SK-N-SH (cell line): ENCODE results near the gene VAMP1. TPM values are rescaled to one million over a fixed set of nuclear protein-coding genes. Genes with fewer than 3 reads are reported as not detected.
"Not testable (repeated sequence)": the region's sequence is repeated elsewhere in the genome, so short reads cannot be mapped to it uniquely, and the experiment has no call there.

Source experiments
- CTCF ChIA-PET: fragments of 300-600, 350-600 bp; formaldehyde crosslinking; extraction: SDS; loops from one replicate; lab custom pipeline; 2021; lab: Yijun Ruan, JAX
- POLR2A ChIA-PET: fragments of 350-600 bp; sonication (Branson Sonifier 250); formaldehyde crosslinking; extraction: SDS; loops from one replicate; lab custom pipeline; 2020; ENCODE audit warnings: antibody characterized with exemption, inconsistent platforms; lab: Yijun Ruan, JAX
- DNase-seq: peaks from one replicate; pipeline ENCODE4 v3.0.0; 2012
- H2AFZ ChIP-seq: fragments of 200-600 bp; sonication (generic); 2 replicates; pipeline ENCODE4 v1.8.1; 2016; ENCODE audit warnings: antibody characterized with exemption, mild to moderate bottlenecking, low read depth
- H3F3A ChIP-seq: fragments of 200-600 bp; sonication (generic); replicated peaks from 2 replicates; pipeline ENCODE3; 2016; ENCODE audit warnings: antibody characterized with exemption, mild to moderate bottlenecking; ENCODE audit not compliant: insufficient read depth
- H3K27ac ChIP-seq, 2 experiments: fragments of 200-500 bp in 1 of 2; fragments of 200-600 bp in 1 of 2; sonication (Bioruptor generic) in 1 of 2; sonication (generic), shearing (Covaris generic) in 1 of 2; 2 replicates each; pipeline versions ENCODE4 v1.5.1 to v1.6.1; 2014 to 2016; ENCODE audit warnings: low read depth in 2 of 2, inconsistent platforms in 1 of 2, low read length in 1 of 2, mild to moderate bottlenecking in 1 of 2, mixed read lengths in 1 of 2
- H3K27me3 ChIP-seq: fragments of 200-600 bp; sonication (generic), shearing (Covaris generic); 2 replicates; pipeline ENCODE4 v1.6.1; 2016; ENCODE audit warnings: mixed run types; ENCODE audit not compliant: insufficient read depth
- H3K36me3 ChIP-seq, 2 experiments: fragments of 200-500 bp in 1 of 2; fragments of 200-600 bp in 1 of 2; sonication (Bioruptor generic) in 1 of 2; sonication (generic) in 1 of 2; replicated peaks in 1 of 2; 2 replicates each; pipeline versions ENCODE3 to v1.5.1; 2014 to 2016; ENCODE audit warnings: low read length in 1 of 2, mild to moderate bottlenecking in 1 of 2; ENCODE audit not compliant: insufficient read depth in 2 of 2, control insufficient read depth in 1 of 2
- H3K4me1 ChIP-seq, 2 experiments: fragments of 200-500 bp in 1 of 2; fragments of 200-600 bp in 1 of 2; sonication (Bioruptor generic) in 1 of 2; sonication (generic), shearing (Covaris generic) in 1 of 2; 2 replicates each; pipeline versions ENCODE4 v1.5.1 to v1.6.1; 2014 to 2016; ENCODE audit warnings: low read depth in 1 of 2, low read length in 1 of 2, mixed run types in 1 of 2; ENCODE audit not compliant: insufficient read depth in 2 of 2, control insufficient read depth in 1 of 2
- H3K4me2 ChIP-seq: fragments of 200-600 bp; sonication (generic), shearing (Covaris generic); 2 replicates; pipeline ENCODE4 v1.6.1; 2017; ENCODE audit warnings: mixed run types
- H3K4me3 ChIP-seq, 2 experiments: fragments of 200-500 bp in 1 of 2; fragments of 200-600 bp in 1 of 2; sonication (Bioruptor generic) in 1 of 2; sonication (generic), shearing (Covaris generic) in 1 of 2; 2 replicates each; pipeline versions ENCODE4 v1.5.1 to v1.8.1; 2014 to 2016; ENCODE audit warnings: low read depth in 2 of 2, inconsistent platforms in 1 of 2, low read length in 1 of 2, mild to moderate bottlenecking in 1 of 2, mixed read lengths in 1 of 2, moderate library complexity in 1 of 2
- H3K79me2 ChIP-seq: fragments of 200-600 bp; sonication (generic); 2 replicates; pipeline ENCODE4 v1.8.1; 2017; ENCODE audit warnings: mild to moderate bottlenecking; ENCODE audit not compliant: insufficient read depth
- H3K9ac ChIP-seq: fragments of 200-600 bp; sonication (generic); 2 replicates; pipeline ENCODE4 v1.6.1; 2017; ENCODE audit warnings: mixed run types
- H3K9me2 ChIP-seq: fragments of 200-600 bp; sonication (generic); 2 replicates; pipeline ENCODE4 v1.6.1; 2017; ENCODE audit warnings: mixed run types
- H3K9me3 ChIP-seq: fragments of 200-600 bp; sonication (generic); 2 replicates; pipeline ENCODE4 v1.6.1; 2017; ENCODE audit warnings: mixed run types, mild to moderate bottlenecking, moderate library complexity
- H4K20me1 ChIP-seq: fragments of 200-600 bp; sonication (generic); 2 replicates; pipeline ENCODE4 v1.6.1; 2017; ENCODE audit warnings: mild to moderate bottlenecking, mixed run types; ENCODE audit not compliant: insufficient read depth
- CHD2 ChIP-seq: fragments of 150-350 bp; IDR thresholded peaks from 2 replicates; pipeline ENCODE4 v1.6.1; 2018; ENCODE audit warnings: low read length; ENCODE audit not compliant: partially characterized antibody
- ELF1 ChIP-seq: IDR thresholded peaks from 2 replicates; pipeline ENCODE4 v1.4.0; 2012
- EZH2phosphoT487 ChIP-seq: fragments of 200-600 bp; sonication (generic); IDR thresholded peaks from 2 replicates; pipeline ENCODE4 v1.6.1; 2017; ENCODE audit warnings: low read depth, mixed run types, mild to moderate bottlenecking, antibody characterized with exemption, moderate library complexity, borderline replicate concordance
- JUND ChIP-seq: IDR thresholded peaks from 2 replicates; pipeline ENCODE4 v1.4.0; 2012
- RCOR1 ChIP-seq: fragments of 150-350 bp; IDR thresholded peaks from 2 replicates; pipeline ENCODE4 v1.6.1; 2017; ENCODE audit warnings: antibody characterized with exemption, low read length
- REST ChIP-seq: IDR thresholded peaks from 2 replicates; pipeline ENCODE4 v1.6.1; 2012; ENCODE audit warnings: mild to moderate bottlenecking, low read depth, low read length, moderate library complexity
- RFX5 ChIP-seq: IDR thresholded peaks from 2 replicates; pipeline ENCODE4 v1.6.1; 2012; ENCODE audit warnings: mild to moderate bottlenecking, improper control_type of control experiment, low read length
- TCF12 ChIP-seq: IDR thresholded peaks from 2 replicates; pipeline ENCODE4 v1.4.0; 2012
- WGBS: methylation state at CpG from one replicate; pipeline ENCODE4 v1.1.6; 2017; ENCODE audit warnings: low lambda C conversion rate; 5-methylcytosine and 5-hydroxymethylcytosine counted together
- polyA plus RNA-seq, 3 experiments: library from polyadenylated mRNA; depleted of rRNA; stranded (reverse); fragments of >200 nt; gene quantifications; 2 replicates each; pipeline ENCODE4 v1.2.3, GENCODE V29; 2012
- TF ChIP-seq, protein P1 (sequence below): fragments of 200-600 bp; sonication (generic); IDR thresholded peaks from 2 replicates; pipeline ENCODE4 v1.6.1; 2017; ENCODE audit warnings: antibody characterized with exemption, mild to moderate bottlenecking, moderate library complexity
- TF ChIP-seq, protein P2 (sequence below): fragments of 150-350 bp; IDR thresholded peaks from 2 replicates; pipeline ENCODE4 v1.6.1; 2017; ENCODE audit warnings: antibody characterized with exemption, low read length, low read depth, borderline replicate concordance

VAMP1 gene
- polyA plus RNA-seq, 1 of the 3 experiments (the other 2 are of a cell fraction) = 36.8 TPM

- TF ChIP-seq, protein P1, sequence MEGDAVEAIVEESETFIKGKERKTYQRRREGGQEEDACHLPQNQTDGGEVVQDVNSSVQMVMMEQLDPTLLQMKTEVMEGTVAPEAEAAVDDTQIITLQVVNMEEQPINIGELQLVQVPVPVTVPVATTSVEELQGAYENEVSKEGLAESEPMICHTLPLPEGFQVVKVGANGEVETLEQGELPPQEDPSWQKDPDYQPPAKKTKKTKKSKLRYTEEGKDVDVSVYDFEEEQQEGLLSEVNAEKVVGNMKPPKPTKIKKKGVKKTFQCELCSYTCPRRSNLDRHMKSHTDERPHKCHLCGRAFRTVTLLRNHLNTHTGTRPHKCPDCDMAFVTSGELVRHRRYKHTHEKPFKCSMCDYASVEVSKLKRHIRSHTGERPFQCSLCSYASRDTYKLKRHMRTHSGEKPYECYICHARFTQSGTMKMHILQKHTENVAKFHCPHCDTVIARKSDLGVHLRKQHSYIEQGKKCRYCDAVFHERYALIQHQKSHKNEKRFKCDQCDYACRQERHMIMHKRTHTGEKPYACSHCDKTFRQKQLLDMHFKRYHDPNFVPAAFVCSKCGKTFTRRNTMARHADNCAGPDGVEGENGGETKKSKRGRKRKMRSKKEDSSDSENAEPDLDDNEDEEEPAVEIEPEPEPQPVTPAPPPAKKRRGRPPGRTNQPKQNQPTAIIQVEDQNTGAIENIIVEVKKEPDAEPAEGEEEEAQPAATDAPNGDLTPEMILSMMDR = no peak
- TF ChIP-seq REST (peak; percentile 46; the same call in 1 of the 2 replicates), CHD2 (no peak), EZH2phosphoT487 (no peak)
These were observed 22.5 kb upstream of the VAMP1 start, which contains the start of gene MRPL51 (continued) for GRCh38 chr12:6492838-6493496.

GRCh38 chr12:6490673-6491072, 20.2 kb upstream of the VAMP1 start:
- not testable (repeated sequence) for H3F3A ChIP-seq, H3K27me3 ChIP-seq, H4K20me1 ChIP-seq, H3K9ac ChIP-seq, DNase-seq, H3K4me2 ChIP-seq, H3K9me3 ChIP-seq, H3K27ac ChIP-seq, H3K4me3 ChIP-seq, H2AFZ ChIP-seq, H3K9me2 ChIP-seq
- H3K4me1 ChIP-seq = peaks cover 9 to 13% of the 10 kb centered on the region in 2 experiments; a peak in 3 of 4 replicates
- 90% methylated on average over 1 of the region's 1 CpG for WGBS
- peaks cover 28% of the 10 kb centered on the region for H3K79me2 ChIP-seq
- ChIA-PET POLR2A (interaction anchor here (1.2 kb wide), 1 partner anchor 44 kb away, joined by 3 read pairs; the partner anchor contains the start of gene GAPDH), CTCF (interaction anchor here (0.8 to 1.0 kb wide), 2 partner anchors 26 to 48 kb away, joined by 3 read pairs; no protein-coding TSS in a partner anchor)
- peaks cover 8 to 13% of the 10 kb centered on the region in 2 experiments for H3K36me3 ChIP-seq

- POLR2A ChIA-PET = no interaction called here
- TF ChIP-seq, protein P2, sequence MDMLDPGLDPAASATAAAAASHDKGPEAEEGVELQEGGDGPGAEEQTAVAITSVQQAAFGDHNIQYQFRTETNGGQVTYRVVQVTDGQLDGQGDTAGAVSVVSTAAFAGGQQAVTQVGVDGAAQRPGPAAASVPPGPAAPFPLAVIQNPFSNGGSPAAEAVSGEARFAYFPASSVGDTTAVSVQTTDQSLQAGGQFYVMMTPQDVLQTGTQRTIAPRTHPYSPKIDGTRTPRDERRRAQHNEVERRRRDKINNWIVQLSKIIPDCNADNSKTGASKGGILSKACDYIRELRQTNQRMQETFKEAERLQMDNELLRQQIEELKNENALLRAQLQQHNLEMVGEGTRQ = no peak
- TF ChIP-seq RFX5 (no peak), JUND (no peak), RCOR1 (no peak), ELF1 (no peak), TCF12 (no peak)
- no peak overlapping the region for H3K4me2 ChIP-seq
- CTCF ChIA-PET = interaction anchor here (0.8 kb wide), 1 partner anchor 24 kb away, joined by 3 read pairs; no protein-coding TSS in a partner anchor
- H3K9me3 ChIP-seq = no peaks in the 10 kb centered on the region
- no peak overlapping the region for H2AFZ ChIP-seq
- H3F3A ChIP-seq = peaks cover 4% of the 10 kb centered on the region
- H3K9me2 ChIP-seq = no peaks in the 10 kb centered on the region
- no peak for DNase-seq
- no peak overlapping the region for H3K9ac ChIP-seq
- H3K4me1 ChIP-seq = peaks cover 0 to 7% of the 10 kb centered on the region in 2 experiments; a peak in 2 of 4 replicates
- no peak overlapping the region for H3K4me3 ChIP-seq
- peaks cover 16% of the 10 kb centered on the region for H3K79me2 ChIP-seq
- H3K36me3 ChIP-seq = peaks cover 8 to 12% of the 10 kb centered on the region in 2 experiments
- H3K27me3 ChIP-seq = no peaks in the 10 kb centered on the region
- H4K20me1 ChIP-seq = no peaks in the 10 kb centered on the region
- no peak overlapping the region for H3K27ac ChIP-seq
- 55% methylated on average over 4 of the region's 4 CpGs for WGBS
These were observed 19.0 kb upstream of the VAMP1 start for GRCh38 chr12:6489449-6489848.
